ENCODE measurements around the gene LRGUK.
"Not testable (repeated sequence)": the region's sequence is repeated elsewhere in the genome, so short reads cannot be mapped to it uniquely, and the experiment has no call there.

Gene LRGUK

DNA sequence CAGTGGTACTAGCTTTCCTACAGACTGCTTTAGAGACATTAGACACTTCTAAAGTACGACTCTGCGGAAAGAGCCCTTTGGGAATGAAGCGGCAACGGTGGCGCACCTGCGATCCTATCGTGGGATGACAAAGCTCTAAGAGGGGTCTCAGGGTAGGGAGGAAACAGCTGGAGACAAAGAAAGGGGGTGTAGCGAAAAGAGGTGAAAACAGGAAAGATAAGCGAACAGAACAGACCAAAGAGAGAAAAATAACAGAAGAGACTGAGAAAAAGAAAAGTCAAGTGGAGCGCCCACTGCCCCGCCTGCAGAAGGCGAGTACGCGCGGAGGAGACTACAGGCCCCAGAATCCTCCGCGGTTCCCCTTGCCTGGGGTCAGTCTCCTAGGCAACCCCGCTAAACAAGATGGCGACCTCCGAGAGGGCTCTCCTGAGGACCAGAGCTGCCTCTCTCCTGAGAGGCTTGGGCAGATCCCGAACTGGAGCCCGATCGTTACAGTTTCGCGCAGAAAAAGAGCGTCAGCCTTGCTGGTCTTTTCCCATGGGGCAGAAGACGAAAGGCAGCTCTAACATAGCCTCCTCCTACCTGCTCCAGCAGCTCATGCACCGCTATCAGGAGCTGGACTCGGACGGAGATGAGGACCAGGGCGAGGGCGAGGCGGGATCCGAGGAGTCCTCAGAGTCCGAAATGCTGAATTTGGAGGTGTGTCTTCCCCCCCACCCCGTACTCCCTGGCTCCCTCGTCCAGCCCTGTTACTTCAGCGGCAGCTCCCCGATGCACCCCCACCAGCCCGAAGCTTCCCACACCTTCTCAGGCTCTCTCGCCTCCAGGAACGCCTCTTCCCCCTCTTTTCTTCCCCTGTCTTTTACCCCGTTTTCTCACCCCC is at the start of gene LRGUK (continued):
- TF ChIP-seq, protein P1, sequence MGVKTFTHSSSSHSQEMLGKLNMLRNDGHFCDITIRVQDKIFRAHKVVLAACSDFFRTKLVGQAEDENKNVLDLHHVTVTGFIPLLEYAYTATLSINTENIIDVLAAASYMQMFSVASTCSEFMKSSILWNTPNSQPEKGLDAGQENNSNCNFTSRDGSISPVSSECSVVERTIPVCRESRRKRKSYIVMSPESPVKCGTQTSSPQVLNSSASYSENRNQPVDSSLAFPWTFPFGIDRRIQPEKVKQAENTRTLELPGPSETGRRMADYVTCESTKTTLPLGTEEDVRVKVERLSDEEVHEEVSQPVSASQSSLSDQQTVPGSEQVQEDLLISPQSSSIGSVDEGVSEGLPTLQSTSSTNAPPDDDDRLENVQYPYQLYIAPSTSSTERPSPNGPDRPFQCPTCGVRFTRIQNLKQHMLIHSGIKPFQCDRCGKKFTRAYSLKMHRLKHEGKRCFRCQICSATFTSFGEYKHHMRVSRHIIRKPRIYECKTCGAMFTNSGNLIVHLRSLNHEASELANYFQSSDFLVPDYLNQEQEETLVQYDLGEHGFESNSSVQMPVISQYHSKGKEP (tag by site-specific recombination; IDR thresholded peaks at IDR 0.05), result no peak
- TF ChIP-seq ZNF596 (tag by site-specific recombination; IDR thresholded peaks at IDR 0.05) (no peak), REPIN1 (tag by site-specific recombination; IDR thresholded peaks at IDR 0.05; ENCODE audit: low read depth) (no peak), YY2 (tag by site-specific recombination; IDR thresholded peaks at IDR 0.05) (peak; percentile 90), ZNF221 (tag by site-specific recombination; IDR thresholded peaks at IDR 0.05; ENCODE audit: borderline replicate concordance) (no peak), ZNF624 (tag by site-specific recombination; IDR thresholded peaks at IDR 0.05) (no peak), ZBTB8A (tag by site-specific recombination; IDR thresholded peaks at IDR 0.05) (no peak), SP3 (tag by site-specific recombination; IDR thresholded peaks at IDR 0.05) (peak; percentile 49), EGR2 (tag by site-specific recombination; IDR thresholded peaks at IDR 0.05; ENCODE audit: low read depth) (peak; percentile 59), ZNF433 (tag by site-specific recombination; IDR thresholded peaks at IDR 0.05; ENCODE audit: low read depth) (no peak)
- TF ChIP-seq, protein P2, sequence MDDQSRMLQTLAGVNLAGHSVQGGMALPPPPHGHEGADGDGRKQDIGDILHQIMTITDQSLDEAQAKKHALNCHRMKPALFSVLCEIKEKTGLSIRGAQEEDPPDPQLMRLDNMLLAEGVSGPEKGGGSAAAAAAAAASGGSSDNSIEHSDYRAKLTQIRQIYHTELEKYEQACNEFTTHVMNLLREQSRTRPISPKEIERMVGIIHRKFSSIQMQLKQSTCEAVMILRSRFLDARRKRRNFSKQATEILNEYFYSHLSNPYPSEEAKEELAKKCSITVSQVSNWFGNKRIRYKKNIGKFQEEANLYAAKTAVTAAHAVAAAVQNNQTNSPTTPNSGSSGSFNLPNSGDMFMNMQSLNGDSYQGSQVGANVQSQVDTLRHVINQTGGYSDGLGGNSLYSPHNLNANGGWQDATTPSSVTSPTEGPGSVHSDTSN (CRISPR knock-in tag; IDR thresholded peaks at IDR 0.05), result no peak
- TF ChIP-seq, protein P3, sequence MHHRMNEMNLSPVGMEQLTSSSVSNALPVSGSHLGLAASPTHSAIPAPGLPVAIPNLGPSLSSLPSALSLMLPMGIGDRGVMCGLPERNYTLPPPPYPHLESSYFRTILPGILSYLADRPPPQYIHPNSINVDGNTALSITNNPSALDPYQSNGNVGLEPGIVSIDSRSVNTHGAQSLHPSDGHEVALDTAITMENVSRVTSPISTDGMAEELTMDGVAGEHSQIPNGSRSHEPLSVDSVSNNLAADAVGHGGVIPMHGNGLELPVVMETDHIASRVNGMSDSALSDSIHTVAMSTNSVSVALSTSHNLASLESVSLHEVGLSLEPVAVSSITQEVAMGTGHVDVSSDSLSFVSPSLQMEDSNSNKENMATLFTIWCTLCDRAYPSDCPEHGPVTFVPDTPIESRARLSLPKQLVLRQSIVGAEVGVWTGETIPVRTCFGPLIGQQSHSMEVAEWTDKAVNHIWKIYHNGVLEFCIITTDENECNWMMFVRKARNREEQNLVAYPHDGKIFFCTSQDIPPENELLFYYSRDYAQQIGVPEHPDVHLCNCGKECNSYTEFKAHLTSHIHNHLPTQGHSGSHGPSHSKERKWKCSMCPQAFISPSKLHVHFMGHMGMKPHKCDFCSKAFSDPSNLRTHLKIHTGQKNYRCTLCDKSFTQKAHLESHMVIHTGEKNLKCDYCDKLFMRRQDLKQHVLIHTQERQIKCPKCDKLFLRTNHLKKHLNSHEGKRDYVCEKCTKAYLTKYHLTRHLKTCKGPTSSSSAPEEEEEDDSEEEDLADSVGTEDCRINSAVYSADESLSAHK (tag by site-specific recombination; IDR thresholded peaks at IDR 0.05), result no peak
- TF ChIP-seq, protein P4, sequence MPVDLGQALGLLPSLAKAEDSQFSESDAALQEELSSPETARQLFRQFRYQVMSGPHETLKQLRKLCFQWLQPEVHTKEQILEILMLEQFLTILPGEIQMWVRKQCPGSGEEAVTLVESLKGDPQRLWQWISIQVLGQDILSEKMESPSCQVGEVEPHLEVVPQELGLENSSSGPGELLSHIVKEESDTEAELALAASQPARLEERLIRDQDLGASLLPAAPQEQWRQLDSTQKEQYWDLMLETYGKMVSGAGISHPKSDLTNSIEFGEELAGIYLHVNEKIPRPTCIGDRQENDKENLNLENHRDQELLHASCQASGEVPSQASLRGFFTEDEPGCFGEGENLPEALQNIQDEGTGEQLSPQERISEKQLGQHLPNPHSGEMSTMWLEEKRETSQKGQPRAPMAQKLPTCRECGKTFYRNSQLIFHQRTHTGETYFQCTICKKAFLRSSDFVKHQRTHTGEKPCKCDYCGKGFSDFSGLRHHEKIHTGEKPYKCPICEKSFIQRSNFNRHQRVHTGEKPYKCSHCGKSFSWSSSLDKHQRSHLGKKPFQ (tag by site-specific recombination; IDR thresholded peaks at IDR 0.05), result no peak
- TF ChIP-seq, protein P5, sequence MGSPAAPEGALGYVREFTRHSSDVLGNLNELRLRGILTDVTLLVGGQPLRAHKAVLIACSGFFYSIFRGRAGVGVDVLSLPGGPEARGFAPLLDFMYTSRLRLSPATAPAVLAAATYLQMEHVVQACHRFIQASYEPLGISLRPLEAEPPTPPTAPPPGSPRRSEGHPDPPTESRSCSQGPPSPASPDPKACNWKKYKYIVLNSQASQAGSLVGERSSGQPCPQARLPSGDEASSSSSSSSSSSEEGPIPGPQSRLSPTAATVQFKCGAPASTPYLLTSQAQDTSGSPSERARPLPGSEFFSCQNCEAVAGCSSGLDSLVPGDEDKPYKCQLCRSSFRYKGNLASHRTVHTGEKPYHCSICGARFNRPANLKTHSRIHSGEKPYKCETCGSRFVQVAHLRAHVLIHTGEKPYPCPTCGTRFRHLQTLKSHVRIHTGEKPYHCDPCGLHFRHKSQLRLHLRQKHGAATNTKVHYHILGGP (tag by site-specific recombination; IDR thresholded peaks at IDR 0.05), result no peak
- TF ChIP-seq, protein P6, sequence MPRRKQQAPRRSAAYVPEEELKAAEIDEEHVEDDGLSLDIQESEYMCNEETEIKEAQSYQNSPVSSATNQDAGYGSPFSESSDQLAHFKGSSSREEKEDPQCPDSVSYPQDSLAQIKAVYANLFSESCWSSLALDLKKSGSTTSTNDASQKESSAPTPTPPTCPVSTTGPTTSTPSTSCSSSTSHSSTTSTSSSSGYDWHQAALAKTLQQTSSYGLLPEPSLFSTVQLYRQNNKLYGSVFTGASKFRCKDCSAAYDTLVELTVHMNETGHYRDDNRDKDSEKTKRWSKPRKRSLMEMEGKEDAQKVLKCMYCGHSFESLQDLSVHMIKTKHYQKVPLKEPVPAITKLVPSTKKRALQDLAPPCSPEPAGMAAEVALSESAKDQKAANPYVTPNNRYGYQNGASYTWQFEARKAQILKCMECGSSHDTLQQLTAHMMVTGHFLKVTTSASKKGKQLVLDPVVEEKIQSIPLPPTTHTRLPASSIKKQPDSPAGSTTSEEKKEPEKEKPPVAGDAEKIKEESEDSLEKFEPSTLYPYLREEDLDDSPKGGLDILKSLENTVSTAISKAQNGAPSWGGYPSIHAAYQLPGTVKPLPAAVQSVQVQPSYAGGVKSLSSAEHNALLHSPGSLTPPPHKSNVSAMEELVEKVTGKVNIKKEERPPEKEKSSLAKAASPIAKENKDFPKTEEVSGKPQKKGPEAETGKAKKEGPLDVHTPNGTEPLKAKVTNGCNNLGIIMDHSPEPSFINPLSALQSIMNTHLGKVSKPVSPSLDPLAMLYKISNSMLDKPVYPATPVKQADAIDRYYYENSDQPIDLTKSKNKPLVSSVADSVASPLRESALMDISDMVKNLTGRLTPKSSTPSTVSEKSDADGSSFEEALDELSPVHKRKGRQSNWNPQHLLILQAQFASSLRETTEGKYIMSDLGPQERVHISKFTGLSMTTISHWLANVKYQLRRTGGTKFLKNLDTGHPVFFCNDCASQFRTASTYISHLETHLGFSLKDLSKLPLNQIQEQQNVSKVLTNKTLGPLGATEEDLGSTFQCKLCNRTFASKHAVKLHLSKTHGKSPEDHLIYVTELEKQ (tag by site-specific recombination; IDR thresholded peaks at IDR 0.05; ENCODE audit: borderline replicate concordance), result no peak

DNA sequence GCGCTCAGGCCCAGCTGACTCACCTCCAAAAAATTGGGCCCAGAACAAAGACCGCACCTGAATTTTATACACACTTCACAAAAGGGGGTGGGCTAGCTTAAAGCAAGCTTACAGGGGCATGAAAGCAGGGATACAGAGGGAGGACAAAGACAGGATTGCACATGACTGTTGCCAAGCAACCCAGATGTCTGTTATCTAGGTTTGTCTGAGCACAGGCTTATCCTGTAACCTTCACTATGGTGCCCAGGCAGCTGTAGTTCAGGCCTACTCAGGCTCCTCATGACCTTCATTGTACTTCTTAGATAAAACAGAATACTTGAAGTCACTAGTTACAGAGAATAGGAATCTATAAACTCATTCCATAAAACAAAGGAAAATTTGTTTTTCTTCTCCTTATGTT is 49.6 kb upstream of the LRGUK start:
- H3K36me3 ChIP-seq (ENCODE audit: control insufficient read depth in 2 of 2, insufficient read depth in 1 of 2, low read length in 2 of 2); POLR2A ChIA-PET; H3K4me1 ChIP-seq (ENCODE audit: control insufficient read depth, insufficient read depth, low read length); H3K4me3 ChIP-seq (ENCODE audit: low read depth, low read length); H3K27ac ChIP-seq (ENCODE audit: extremely low read depth, low read depth, low read length); H3K9me3 ChIP-seq (ENCODE audit: control insufficient read depth, insufficient read depth, low read depth, low read length): not testable (repeated sequence)
- CTCF ChIA-PET, result interaction anchor here (0.7 kb wide), 1 partner anchor 95 kb away, joined by 3 read pairs; no protein-coding TSS in a partner anchor

Data from HEK293 (cell line).